LNCaP clone FGC (cell line): Measurements from ENCODE around the gene ATP6V0E2.

Experiments
- DNase-seq: peaks from one replicate; pipeline ENCODE4 v3.0.0-alpha.2; 2011; ENCODE audit warnings: low read depth
- H3K4me3 ChIP-seq: 2 replicates; pipeline ENCODE4 v1.5.1; 2011; ENCODE audit warnings: mild to moderate bottlenecking, low read depth, low read length, control low read depth
- TF ChIP-seq, protein P1 (sequence below): IDR thresholded peaks from 2 replicates; pipeline ENCODE4 v1.5.1; 2012; ENCODE audit warnings: mild to moderate bottlenecking; ENCODE audit not compliant: control insufficient read depth, insufficient read depth; ENCODE audit errors: extremely low read depth

Gene ATP6V0E2

DNA sequence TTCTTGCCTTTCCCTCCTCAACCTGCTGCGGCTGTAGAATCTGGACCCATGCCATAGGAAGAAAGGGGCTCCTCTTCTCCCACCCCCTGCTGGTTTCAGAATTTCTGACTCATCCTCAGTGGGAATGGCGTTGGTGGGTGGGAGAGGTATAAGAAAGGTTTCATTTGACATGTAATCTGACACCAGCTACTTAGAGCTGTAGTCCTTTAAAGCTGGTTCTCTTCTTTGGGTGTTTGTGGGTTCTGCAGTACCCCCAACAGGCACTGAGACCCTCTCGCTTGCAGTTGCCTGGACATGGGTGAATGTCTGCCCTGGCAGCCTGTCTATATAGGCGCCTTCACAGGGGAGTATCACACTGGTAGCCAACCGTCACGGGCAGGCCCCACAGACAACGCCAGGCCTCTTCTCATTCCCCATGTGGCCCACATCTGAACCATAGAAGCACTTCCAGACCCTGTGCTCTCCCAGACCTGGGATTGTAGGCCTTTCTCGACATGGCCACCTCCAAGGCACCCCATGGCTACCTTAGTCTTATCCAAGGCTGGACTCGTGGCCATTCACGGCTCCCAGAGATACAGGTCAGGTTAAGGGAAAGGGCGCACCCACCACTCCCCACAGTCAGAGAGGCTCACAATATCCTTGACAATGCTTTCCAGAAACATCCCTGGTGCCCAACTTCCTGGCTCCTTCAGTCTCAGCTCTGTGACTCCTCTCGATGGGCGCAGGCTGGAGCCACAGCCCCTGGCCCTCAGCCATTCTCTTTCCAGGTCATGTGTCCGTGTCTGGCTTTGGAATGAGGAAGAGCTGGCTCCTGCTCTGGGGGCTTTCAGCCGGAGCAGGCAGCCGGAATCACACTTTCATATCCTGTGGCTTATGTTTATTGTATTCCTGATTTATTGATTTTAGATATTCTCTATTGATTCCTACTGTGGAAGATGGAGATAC is 18.1 kb upstream of the ATP6V0E2 start:
- no peak overlapping the region for H3K4me3 ChIP-seq
- TF ChIP-seq, protein P1, sequence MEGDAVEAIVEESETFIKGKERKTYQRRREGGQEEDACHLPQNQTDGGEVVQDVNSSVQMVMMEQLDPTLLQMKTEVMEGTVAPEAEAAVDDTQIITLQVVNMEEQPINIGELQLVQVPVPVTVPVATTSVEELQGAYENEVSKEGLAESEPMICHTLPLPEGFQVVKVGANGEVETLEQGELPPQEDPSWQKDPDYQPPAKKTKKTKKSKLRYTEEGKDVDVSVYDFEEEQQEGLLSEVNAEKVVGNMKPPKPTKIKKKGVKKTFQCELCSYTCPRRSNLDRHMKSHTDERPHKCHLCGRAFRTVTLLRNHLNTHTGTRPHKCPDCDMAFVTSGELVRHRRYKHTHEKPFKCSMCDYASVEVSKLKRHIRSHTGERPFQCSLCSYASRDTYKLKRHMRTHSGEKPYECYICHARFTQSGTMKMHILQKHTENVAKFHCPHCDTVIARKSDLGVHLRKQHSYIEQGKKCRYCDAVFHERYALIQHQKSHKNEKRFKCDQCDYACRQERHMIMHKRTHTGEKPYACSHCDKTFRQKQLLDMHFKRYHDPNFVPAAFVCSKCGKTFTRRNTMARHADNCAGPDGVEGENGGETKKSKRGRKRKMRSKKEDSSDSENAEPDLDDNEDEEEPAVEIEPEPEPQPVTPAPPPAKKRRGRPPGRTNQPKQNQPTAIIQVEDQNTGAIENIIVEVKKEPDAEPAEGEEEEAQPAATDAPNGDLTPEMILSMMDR: no peak
- no peak for DNase-seq

DNA sequence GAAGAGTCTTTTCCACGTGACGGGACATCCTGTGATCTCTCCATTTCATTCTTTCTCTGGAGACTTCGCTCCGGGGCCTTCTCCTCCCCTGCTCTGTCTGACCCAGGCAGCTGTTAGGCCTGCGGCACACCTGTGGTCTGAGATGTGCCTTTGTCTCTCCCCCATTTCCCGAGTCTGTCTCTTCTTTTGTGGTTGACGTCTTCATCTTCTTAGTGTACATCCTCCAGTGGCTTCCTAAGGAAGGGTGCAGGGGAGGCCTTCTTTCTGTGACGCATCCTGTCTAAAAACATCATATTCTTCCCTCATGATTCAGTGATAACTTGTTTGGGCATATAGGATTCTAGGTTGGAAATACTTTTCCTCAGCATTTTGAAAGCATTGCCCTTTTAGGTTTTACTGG is 17.2 kb upstream of the ATP6V0E2 start:
- no peak for DNase-seq
- no peak overlapping the region for H3K4me3 ChIP-seq
- TF ChIP-seq, protein P1: no peak

DNA sequence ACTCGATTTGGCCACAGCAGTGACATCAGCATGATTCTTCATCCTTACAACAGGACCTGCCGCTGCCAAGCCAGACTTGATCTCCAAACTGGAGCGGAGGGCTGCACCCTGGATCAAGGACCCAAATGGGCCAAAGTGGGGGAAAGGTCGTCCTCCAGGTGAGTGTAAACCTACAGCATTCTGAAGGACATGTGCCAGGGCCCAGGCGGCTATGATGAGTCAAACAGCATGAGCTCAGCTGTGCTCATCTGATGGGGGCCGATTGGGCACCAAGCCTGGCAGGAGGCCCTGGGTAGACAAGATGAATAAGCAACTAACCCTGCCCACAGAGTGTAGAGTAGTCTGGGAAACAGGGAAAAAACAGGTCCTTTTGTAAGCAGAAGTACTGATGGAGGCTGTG is 14.4 kb upstream of the ATP6V0E2 start:
- DNase-seq: no peak
- H3K4me3 ChIP-seq: no peak overlapping the region

DNA sequence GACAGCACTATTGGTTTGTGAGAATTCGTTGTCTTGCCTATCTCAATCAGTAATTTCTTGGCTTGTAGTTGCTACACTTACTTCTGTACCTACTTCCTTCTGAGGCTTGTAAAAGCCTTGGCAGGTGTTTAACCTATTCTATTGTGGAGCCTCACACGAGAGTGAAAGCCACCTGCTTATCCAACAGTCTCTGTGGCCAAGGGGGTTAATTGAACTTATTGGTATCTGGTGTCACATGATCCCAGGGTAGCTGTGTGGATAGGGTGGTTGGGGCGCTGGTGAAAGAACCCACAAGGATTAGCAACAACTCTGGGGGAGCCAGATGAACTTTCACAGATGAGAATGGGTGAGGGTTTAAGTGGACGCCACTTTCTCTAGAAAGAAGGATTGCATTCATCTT is 13.9 kb upstream of the ATP6V0E2 start:
- H3K4me3 ChIP-seq: no peak overlapping the region
- TF ChIP-seq, protein P1: no peak
- no peak for DNase-seq

More for the DNA sequence above, 14.4 kb upstream of the ATP6V0E2 start:
- TF ChIP-seq, protein P1: no peak

GRCh38 chr7:149860821-149861727 is 12.7 kb upstream of the ATP6V0E2 start:
- no peak overlapping the region for H3K4me3 ChIP-seq
- TF ChIP-seq, protein P1: peak; percentile 16; the same call in 1 of the 2 replicates
- no peak for DNase-seq

DNA sequence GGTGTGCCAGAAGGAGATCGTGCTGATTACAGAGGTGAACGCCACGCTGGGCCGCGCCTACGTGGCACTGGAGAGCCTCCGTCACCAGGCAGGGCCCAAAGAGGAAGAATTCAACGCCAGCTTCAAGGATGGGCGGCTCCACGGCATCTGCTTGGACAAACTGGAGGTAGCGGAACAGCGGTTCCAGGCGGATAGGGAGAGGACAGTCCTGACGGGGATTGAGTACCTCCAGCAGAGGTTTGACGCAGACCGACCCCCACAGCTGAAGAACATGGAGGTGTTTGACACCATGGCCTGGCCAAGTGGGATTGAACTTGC is 12.1 kb upstream of the ATP6V0E2 start:
- H3K4me3 ChIP-seq: no peak overlapping the region
- TF ChIP-seq, protein P1: no peak
- no peak for DNase-seq
